WTC11 (cell line): ENCODE measurements around the gene IFIT1. TPM values are rescaled to one million over a fixed set of nuclear protein-coding genes. Genes with fewer than 3 reads are reported as not detected.

Experiments used
- ATAC-seq: fragments of 200-7000 bp; cut with Tn5 transposase; 2 replicates; pipeline ENCODE4 v1.10.0; 2021; ENCODE audit warnings: mild to moderate bottlenecking, moderate library complexity
- CTCF ChIA-PET: fragments of 300-600 bp; sonication (Branson Sonifier 250); formaldehyde crosslinking; loops from one replicate; lab custom pipeline; 2021; ENCODE audit warnings: antibody characterized with exemption; lab: Charles Lee
- POLR2A ChIA-PET: fragments of 350-600 bp; sonication (Branson Sonifier 250); formaldehyde crosslinking; loops from one replicate; lab custom pipeline; 2021; ENCODE audit warnings: antibody characterized with exemption; lab: Charles Lee
- DNase-seq: peaks from one replicate; pipeline ENCODE4 v3.0.0; 2021; ENCODE audit warnings: low spot score
- H3K27ac Mint-ChIP-seq: 2 replicates; pipeline ENCODE4 v1.8.0; 2021; ENCODE audit warnings: mixed read lengths
- H3K27me3 Mint-ChIP-seq: 2 replicates; pipeline ENCODE4 v1.8.0; 2021; ENCODE audit warnings: low read depth, mild to moderate bottlenecking, moderate library complexity, mixed read lengths
- H3K36me3 Mint-ChIP-seq: 2 replicates; pipeline ENCODE4 v1.8.0; 2021; ENCODE audit warnings: mixed read lengths
- H3K4me1 Mint-ChIP-seq: 2 replicates; pipeline ENCODE4 v1.8.0; 2022; ENCODE audit warnings: mixed read lengths
- H3K4me3 Mint-ChIP-seq: 2 replicates; pipeline ENCODE4 v1.8.0; 2021; ENCODE audit warnings: mild to moderate bottlenecking, moderate library complexity, mixed read lengths
- H3K9me3 Mint-ChIP-seq: 2 replicates; pipeline ENCODE4 v1.8.0; 2021; ENCODE audit warnings: mixed read lengths
- AFF4 ChIP-seq: sonication (generic); formaldehyde crosslinking; IDR thresholded peaks from 2 replicates; pipeline ENCODE4 v1.8.1; 2023; ENCODE audit warnings: mild to moderate bottlenecking, missing genetic modification reagents, borderline replicate concordance
- ARID4B ChIP-seq: sonication (generic); formaldehyde crosslinking; IDR thresholded peaks from 2 replicates; pipeline ENCODE4 v1.8.0; 2023; ENCODE audit warnings: missing genetic modification reagents, mild to moderate bottlenecking, borderline replicate concordance
- CBFB ChIP-seq: sonication (generic); formaldehyde crosslinking; IDR thresholded peaks from 2 replicates; pipeline ENCODE4 v1.8.1; 2022; ENCODE audit warnings: mild to moderate bottlenecking, low read depth, missing genetic modification reagents
- CDX4 ChIP-seq: fragments of 250-450 bp; sonication (Bioruptor Pico); IDR thresholded peaks from 2 replicates; pipeline ENCODE4 v1.9.0; 2021; ENCODE audit warnings: moderate library complexity, mild to moderate bottlenecking, inconsistent platforms, borderline replicate concordance
- CREM ChIP-seq: sonication (generic); formaldehyde crosslinking; IDR thresholded peaks from 2 replicates; pipeline ENCODE4 v1.8.1; 2022; ENCODE audit warnings: mild to moderate bottlenecking, missing genetic modification reagents, moderate library complexity
- ELF4 ChIP-seq: sonication (generic); formaldehyde crosslinking; IDR thresholded peaks from 2 replicates; pipeline ENCODE4 v1.8.1; 2022; ENCODE audit warnings: low read depth, mild to moderate bottlenecking, moderate library complexity, missing genetic modification reagents
- FOXJ3 ChIP-seq: sonication (generic); formaldehyde crosslinking; IDR thresholded peaks from 2 replicates; pipeline ENCODE4 v1.9.0; 2021; ENCODE audit warnings: missing genetic modification reagents, mild to moderate bottlenecking, borderline replicate concordance
- FOXK1 ChIP-seq: sonication (generic); formaldehyde crosslinking; IDR thresholded peaks from 2 replicates; pipeline ENCODE4 v1.8.0; 2022; ENCODE audit warnings: mild to moderate bottlenecking, moderate library complexity, missing genetic modification reagents
- FOXP1 ChIP-seq: sonication (generic); formaldehyde crosslinking; IDR thresholded peaks from 2 replicates; pipeline ENCODE4 v1.8.0; 2022; ENCODE audit warnings: missing genetic modification reagents, mild to moderate bottlenecking, moderate library complexity, borderline replicate concordance
- GABPB1 ChIP-seq: sonication (generic); formaldehyde crosslinking; IDR thresholded peaks from 2 replicates; pipeline ENCODE4 v1.8.1; 2023; ENCODE audit warnings: mild to moderate bottlenecking, missing genetic modification reagents
- JAZF1 ChIP-seq: fragments of 250-450 bp; sonication (Bioruptor Pico); IDR thresholded peaks from 2 replicates; pipeline ENCODE4 v1.9.0; 2021; ENCODE audit warnings: moderate library complexity, mild to moderate bottlenecking, inconsistent platforms
- MXD4 ChIP-seq: fragments of 250-450 bp; sonication (Bioruptor Pico); IDR thresholded peaks from 2 replicates; pipeline ENCODE4 v1.8.0; 2021; ENCODE audit warnings: mild to moderate bottlenecking, moderate library complexity, borderline replicate concordance
- MYBL2 ChIP-seq: sonication (generic); formaldehyde crosslinking; IDR thresholded peaks from 2 replicates; pipeline ENCODE4 v1.8.1; 2023; ENCODE audit warnings: mild to moderate bottlenecking, moderate library complexity, missing genetic modification reagents
- NR1H2 ChIP-seq: sonication (generic); formaldehyde crosslinking; IDR thresholded peaks from 2 replicates; pipeline ENCODE4 v1.9.0; 2021; ENCODE audit warnings: mild to moderate bottlenecking, moderate library complexity, missing genetic modification reagents
- OVOL2 ChIP-seq: fragments of 250-450 bp; sonication (Bioruptor Pico); IDR thresholded peaks from 2 replicates; pipeline ENCODE4 v1.9.0; 2021; ENCODE audit warnings: mild to moderate bottlenecking, borderline replicate concordance
- RORB ChIP-seq: fragments of 250-450 bp; sonication (Bioruptor Pico); IDR thresholded peaks from 2 replicates; pipeline ENCODE4 v1.9.0; 2021; ENCODE audit warnings: mild to moderate bottlenecking
- SP1 ChIP-seq: sonication (generic); formaldehyde crosslinking; conservative IDR thresholded peaks from 2 replicates; pipeline ENCODE4 v1.8.1; 2022; ENCODE audit warnings: missing genetic modification reagents
- STAT6 ChIP-seq: sonication (generic); formaldehyde crosslinking; conservative IDR thresholded peaks from 2 replicates; pipeline ENCODE4 v1.8.1; 2023; ENCODE audit warnings: mild to moderate bottlenecking, low read depth, missing genetic modification reagents, moderate library complexity
- TEAD1 ChIP-seq: sonication (generic); formaldehyde crosslinking; IDR thresholded peaks from 2 replicates; pipeline ENCODE4 v1.8.0; 2022; ENCODE audit warnings: mild to moderate bottlenecking, missing genetic modification reagents
- USF1 ChIP-seq: sonication (generic); formaldehyde crosslinking; IDR thresholded peaks from 2 replicates; pipeline ENCODE4 v1.8.0; 2022; ENCODE audit warnings: mild to moderate bottlenecking, missing genetic modification reagents
- ZNF138 ChIP-seq: sonication (generic); formaldehyde crosslinking; conservative IDR thresholded peaks from 2 replicates; pipeline ENCODE4 v1.8.1; 2022; ENCODE audit warnings: mild to moderate bottlenecking, moderate library complexity, missing genetic modification reagents
- ZNF219 ChIP-seq: sonication (generic); formaldehyde crosslinking; IDR thresholded peaks from 2 replicates; pipeline ENCODE4 v1.8.0; 2023; ENCODE audit warnings: missing genetic modification reagents, mild to moderate bottlenecking, borderline replicate concordance
- ZNF423 ChIP-seq: fragments of 250-450 bp; sonication (Bioruptor Pico); IDR thresholded peaks from 2 replicates; pipeline ENCODE4 v2.1.2; 2022; ENCODE audit warnings: mild to moderate bottlenecking, moderate library complexity
- ZNF671 ChIP-seq: fragments of 250-450 bp; sonication (Bioruptor Pico); IDR thresholded peaks from 2 replicates; pipeline ENCODE4 v1.8.0; 2021; ENCODE audit warnings: mild to moderate bottlenecking
- total RNA-seq: library from RNA; stranded (reverse); gene quantifications from 3 replicates; pipeline ENCODE4 v1.2.3, GENCODE V29; 2021

Gene IFIT1
- total RNA-seq, 1 experiment from 2014 or later = 1.5 TPM

GRCh38 chr10:89343089-89343767 lies 49.2 kb upstream of the IFIT1 start (continued):
- TF ChIP-seq USF1 (CRISPR knock-in tag) (no peak), SP1 (CRISPR knock-in tag) (no peak), GABPB1 (CRISPR knock-in tag) (no peak), ZNF423 (no peak), MYBL2 (no peak), ARID4B (CRISPR knock-in tag) (no peak), TEAD1 (no peak), RORB (CRISPR knock-in tag) (no peak), FOXP1 (no peak), CDX4 (CRISPR knock-in tag) (no peak), ZNF671 (CRISPR knock-in tag) (no peak), JAZF1 (CRISPR knock-in tag) (no peak), FOXJ3 (no peak), MXD4 (no peak)

GRCh38 chr10:89344156-89344555 lies 48.3 kb upstream of the IFIT1 start:
- POLR2A ChIA-PET = no interaction called here
- no peak overlapping the region for H3K4me3 Mint-ChIP-seq
- CTCF ChIA-PET = no interaction called here
- ATAC-seq = no peak
- H3K36me3 Mint-ChIP-seq = no peaks in the 10 kb centered on the region
- H3K27ac Mint-ChIP-seq = no peak overlapping the region
- no peaks in the 10 kb centered on the region for H3K27me3 Mint-ChIP-seq
- 0 out of 2 replicates have a peak, but pooled peaks cover 1% of the 10 kb centered on the region for H3K9me3 Mint-ChIP-seq
- no peak for DNase-seq
- TF ChIP-seq ZNF138 (CRISPR knock-in tag) (no peak), FOXK1 (no peak), ZNF219 (no peak), STAT6 (CRISPR knock-in tag) (no peak), CREM (CRISPR knock-in tag) (no peak), CBFB (no peak), AFF4 (CRISPR knock-in tag) (no peak), NR1H2 (CRISPR knock-in tag) (no peak), OVOL2 (CRISPR knock-in tag) (no peak), ELF4 (CRISPR knock-in tag) (no peak)
- H3K4me1 Mint-ChIP-seq = peaks cover 57% of the 10 kb centered on the region
